HG02973 (cell line): ENCODE results near the gene NOS1AP.
"Not testable (repeated sequence)": the region's sequence is repeated elsewhere in the genome, so short reads cannot be mapped to it uniquely, and the experiment has no call there.

ENCODE experiments used
- ATAC-seq: cut with Tn5 transposase; IDR thresholded peaks from one replicate; pipeline ENCODE4 v1.9.1; 2021; ENCODE audit warnings: moderate library complexity; ENCODE audit not compliant: unreplicated experiment

NOS1AP gene

GRCh38 chr1:162396201-162396906, 326.9 kb downstream of the NOS1AP start:
- no peak for ATAC-seq

GRCh38 chr1:162397039-162397448, 327.6 kb downstream of the NOS1AP start:
- ATAC-seq = no peak

DNA sequence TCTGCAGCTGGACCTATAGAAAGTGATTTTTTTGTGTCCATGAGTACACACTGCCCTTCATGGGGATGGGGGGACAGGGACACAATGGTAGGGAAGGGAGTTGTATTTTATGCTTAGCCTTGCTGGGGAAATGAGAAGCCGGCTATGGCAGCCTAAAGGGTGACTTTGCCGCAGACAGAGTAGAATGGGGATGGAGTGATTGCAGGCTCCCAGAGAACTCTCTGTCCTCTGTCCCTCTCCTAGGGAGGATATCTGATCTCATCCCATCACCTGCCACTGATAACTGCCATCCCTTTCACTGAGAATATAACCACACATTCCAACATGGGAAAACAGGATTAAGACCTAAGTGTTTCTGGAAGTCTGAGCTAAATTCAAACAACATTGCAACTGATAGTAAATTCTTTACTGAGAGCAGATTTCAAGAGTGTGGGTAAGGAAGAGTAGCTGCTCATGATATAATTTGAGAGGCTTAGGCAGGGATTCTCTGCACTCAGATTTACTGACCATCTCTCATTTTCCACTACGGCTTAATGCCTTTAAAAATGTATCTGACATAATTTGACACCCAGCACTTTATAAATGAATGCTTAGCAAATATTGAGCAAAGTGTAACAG, 328.6 kb downstream of the NOS1AP start:
- no peak for ATAC-seq

DNA sequence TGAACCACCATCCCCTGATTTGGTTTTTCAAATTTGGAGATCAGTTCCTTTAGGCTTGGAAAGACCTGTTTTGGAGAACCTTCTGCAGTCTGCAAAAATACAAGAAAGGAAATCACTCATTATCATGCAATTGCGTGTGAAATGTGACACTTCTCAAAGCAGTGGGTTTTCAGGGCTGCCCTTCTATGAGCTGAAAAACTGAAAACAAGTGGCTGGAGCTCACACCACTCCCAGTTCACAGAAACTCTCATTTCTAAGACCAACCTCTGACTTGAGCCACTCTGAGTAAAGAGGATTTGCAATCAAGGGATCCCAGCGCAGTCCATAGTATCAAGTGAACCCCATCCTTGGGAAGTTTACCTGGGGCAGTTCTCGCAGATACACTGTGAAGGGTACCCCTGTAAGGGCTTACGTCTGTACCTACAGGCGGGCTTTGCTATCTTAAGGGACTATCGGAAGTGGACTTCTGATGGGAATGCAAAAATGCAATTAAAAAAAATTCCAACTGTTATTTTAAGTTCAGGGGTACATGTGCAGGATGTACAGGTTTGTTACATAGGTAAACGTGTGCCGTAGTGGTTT, 329.6 kb downstream of the NOS1AP start:
- no peak for ATAC-seq

DNA sequence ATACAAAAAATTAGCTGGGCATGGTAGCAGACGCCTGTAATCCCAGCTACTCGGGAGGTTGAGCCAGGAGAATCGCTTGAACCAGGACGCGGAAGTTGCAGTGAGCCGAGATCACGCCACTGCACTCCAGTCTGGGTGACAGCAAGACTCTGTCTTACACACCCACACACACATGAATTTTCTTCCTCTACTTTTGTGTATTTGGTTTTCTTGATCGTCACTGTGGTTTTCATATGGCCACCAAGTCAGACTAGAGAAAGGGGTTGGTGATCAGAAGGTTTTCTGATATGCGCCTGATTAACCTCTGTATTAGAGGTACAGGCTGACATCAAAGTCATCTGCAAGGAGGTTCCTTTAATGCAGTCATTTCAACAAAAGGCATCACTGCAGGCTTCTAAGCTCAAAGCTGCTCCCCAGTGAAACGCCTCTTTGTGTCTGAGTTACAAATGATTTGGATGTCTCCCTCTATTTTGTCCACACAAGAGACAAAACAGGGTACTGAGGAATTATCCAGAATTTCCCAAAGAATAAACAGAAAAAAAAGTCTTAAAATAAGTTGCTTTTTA, 331.4 kb downstream of the NOS1AP start:
- ATAC-seq = no peak

DNA sequence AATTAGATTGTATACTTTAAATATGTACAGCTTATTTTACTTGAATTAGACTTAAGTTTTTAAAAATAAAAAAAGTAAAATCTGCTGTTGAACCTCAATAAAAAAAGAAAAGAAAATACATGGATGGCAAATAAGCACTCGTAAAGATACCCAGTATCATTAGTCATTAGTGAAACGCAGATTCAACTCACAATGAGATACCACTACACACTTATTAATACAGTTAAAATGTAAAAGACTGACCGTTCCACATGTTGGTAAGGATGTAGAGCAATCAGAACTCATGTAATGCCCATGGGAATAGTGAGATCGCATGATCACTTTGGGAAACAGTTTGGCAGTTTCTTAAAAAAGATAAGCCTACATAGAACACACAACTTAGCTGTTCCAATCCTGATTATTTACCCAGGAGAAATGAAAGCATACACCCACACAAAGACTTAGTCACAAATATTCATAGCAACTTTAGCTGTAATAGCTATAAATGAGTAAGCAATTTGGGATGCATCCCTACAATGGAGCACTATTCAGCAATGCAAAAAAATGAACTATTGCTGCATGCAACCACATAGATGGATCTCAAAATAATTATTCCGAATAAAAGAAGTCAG, 335.2 kb downstream of the NOS1AP start:
- ATAC-seq = no peak

- no peak for ATAC-seq
Measured at GRCh38 chr1:162405800-162406199, 336.3 kb downstream of the NOS1AP start.

DNA sequence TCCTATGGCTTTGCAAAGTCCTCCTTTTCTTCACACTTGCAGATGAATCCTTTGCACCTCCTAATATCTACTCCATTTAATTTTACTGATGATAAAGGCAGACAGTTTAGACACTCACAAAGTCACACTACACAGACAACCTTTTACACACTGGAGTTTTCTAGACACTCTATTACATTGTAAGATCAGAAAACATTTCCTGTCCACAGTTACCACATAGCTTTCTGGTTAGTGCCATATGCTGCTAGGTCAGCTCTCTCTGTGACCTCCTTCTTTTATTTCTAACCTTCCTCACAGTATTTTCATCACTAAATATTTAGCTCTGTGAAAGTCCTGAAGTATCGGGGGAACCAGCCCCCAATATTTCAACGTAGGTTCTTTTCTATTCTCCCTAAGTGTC, 337.3 kb downstream of the NOS1AP start:
- no peak for ATAC-seq

DNA sequence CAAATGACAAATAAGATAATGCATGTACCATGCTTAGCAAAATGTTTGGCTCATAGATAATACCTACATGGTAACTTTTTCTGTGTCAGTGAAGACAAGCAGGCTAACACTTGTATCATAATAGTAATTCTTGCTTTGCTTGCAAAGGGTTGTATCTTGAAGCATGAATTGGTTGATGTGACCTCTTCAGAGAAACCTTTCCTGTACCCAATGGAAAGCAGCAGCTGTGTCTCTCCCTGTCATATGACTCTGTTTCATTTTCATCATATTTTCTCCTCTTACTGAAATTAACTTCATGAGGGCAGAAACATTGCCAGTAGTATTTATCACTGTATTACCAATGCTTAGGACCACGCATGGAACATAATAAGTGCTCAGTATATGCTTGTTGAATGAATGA, 338.0 kb downstream of the NOS1AP start:
- ATAC-seq = no peak

GRCh38 chr1:162412002-162412401, 342.5 kb downstream of the NOS1AP start, which contains the start of gene SH2D1B:
Gene SH2D1B (minus strand): TSS chr1:162412136. CDS start chr1:162412016, 120 bp downstream.
- ATAC-seq = no peak

- ATAC-seq = no peak
Measured at GRCh38 chr1:162416215-162416614, 346.7 kb downstream of the NOS1AP start.

GRCh38 chr1:162416909-162417308, 347.4 kb downstream of the NOS1AP start:
- ATAC-seq = no peak

DNA sequence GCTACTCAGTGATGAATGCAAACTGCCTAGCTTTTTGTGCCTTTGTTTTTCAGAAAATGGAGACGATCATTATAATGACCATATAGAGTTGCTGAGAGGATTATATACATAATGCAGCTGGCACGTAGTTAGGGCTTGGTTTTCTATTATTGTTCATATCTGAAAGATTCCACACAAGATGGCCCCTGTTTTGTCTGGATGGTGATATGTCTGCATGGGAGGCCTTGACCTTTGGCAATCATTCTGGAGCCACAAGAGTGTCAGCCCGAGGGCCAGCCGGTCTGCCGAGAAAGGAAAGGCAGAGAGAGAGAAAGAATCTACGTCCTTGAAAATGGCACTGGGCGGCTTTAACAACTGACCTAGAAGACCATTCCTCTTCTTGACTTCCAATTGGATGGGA, 348.2 kb downstream of the NOS1AP start:
- no peak for ATAC-seq

GRCh38 chr1:162418584-162418983, 349.1 kb downstream of the NOS1AP start:
- ATAC-seq = not testable (repeated sequence)

DNA sequence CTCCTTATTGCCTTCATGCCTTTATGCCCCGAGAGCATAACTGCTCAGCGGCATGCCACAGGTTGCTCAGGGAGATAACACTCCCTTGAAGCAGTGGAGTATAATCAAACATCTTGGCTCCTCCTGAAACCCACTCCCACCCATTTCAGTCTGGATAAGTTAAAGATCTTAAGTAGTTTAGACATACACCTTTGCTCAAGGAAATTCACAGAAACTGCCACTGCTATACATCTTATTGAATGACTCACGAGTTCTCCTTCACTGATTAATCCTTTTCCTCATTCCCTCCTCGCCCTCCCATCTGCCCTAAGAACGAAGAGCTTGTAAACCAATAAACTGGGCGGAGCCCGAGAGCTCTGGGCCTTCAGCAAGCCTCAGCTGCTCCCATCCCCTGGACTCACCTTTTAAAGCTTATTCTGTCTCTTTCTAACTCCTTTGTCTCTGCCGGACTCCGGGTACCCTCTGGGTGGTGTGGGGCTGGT, 350.0 kb downstream of the NOS1AP start:
- not testable (repeated sequence) for ATAC-seq
